Measurements from ENCODE around the gene DNASE1L3.

GRCh38 chr3:58222161-58222724 is 11.5 kb upstream of the DNASE1L3 start:
- TF ChIP-seq, protein P1, sequence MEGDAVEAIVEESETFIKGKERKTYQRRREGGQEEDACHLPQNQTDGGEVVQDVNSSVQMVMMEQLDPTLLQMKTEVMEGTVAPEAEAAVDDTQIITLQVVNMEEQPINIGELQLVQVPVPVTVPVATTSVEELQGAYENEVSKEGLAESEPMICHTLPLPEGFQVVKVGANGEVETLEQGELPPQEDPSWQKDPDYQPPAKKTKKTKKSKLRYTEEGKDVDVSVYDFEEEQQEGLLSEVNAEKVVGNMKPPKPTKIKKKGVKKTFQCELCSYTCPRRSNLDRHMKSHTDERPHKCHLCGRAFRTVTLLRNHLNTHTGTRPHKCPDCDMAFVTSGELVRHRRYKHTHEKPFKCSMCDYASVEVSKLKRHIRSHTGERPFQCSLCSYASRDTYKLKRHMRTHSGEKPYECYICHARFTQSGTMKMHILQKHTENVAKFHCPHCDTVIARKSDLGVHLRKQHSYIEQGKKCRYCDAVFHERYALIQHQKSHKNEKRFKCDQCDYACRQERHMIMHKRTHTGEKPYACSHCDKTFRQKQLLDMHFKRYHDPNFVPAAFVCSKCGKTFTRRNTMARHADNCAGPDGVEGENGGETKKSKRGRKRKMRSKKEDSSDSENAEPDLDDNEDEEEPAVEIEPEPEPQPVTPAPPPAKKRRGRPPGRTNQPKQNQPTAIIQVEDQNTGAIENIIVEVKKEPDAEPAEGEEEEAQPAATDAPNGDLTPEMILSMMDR (IDR thresholded peaks at IDR 0.05; ENCODE audit: low read depth, low read length, missing input control): no peak
- TF ChIP-seq JUND (IDR thresholded peaks at IDR 0.05) (no peak), SP1 (IDR thresholded peaks at IDR 0.05) (no peak), GABPA (IDR thresholded peaks at IDR 0.05 in 1 of 2, conservative IDR thresholded peaks at IDR 0.05 in 1 of 2) (no peak), REST (IDR thresholded peaks at IDR 0.05) (no peak), RAD21 (IDR thresholded peaks at IDR 0.05) (no peak), TAF1 (conservative IDR thresholded peaks at IDR 0.05) (no peak)
- TF ChIP-seq, protein P2, sequence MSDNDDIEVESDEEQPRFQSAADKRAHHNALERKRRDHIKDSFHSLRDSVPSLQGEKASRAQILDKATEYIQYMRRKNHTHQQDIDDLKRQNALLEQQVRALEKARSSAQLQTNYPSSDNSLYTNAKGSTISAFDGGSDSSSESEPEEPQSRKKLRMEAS (IDR thresholded peaks at IDR 0.05): no peak
